H1 (cell line): ENCODE measurements around the gene LBH. TPM values are rescaled to one million over a fixed set of nuclear protein-coding genes. Genes with fewer than 3 reads are reported as not detected.

Source experiments
- BRCA1 ChIP-seq: IDR thresholded peaks from 2 replicates; pipeline ENCODE4 v1.6.1; 2012; ENCODE audit warnings: low read depth, low read length, improper control_type of control experiment
- CEBPB ChIP-seq: IDR thresholded peaks from 2 replicates; pipeline ENCODE4 v1.6.1; 2012; ENCODE audit warnings: low read depth, low read length
- CTBP2 ChIP-seq: IDR thresholded peaks from 2 replicates; pipeline ENCODE4 v1.7.0; 2011; ENCODE audit warnings: borderline replicate concordance, mild to moderate bottlenecking, moderate library complexity, mixed read lengths, low read length; ENCODE audit not compliant: insufficient read depth, insufficient read length
- CTCF ChIP-seq, 3 experiments: IDR thresholded peaks; 1 replicate in 2 of 3; 2 replicates in 1 of 3; pipeline versions ENCODE4 v1.5.1 to v1.6.1; 2011; ENCODE audit warnings: low read length in 3 of 3, mild to moderate bottlenecking in 3 of 3, inconsistent platforms in 2 of 3, low read depth in 1 of 3, moderate library complexity in 1 of 3; ENCODE audit not compliant: insufficient read depth in 1 of 3; ENCODE audit errors: control extremely low read depth in 1 of 3
- EZH2 ChIP-seq: fragments of 200-600 bp; sonication (generic); IDR thresholded peaks from 2 replicates; pipeline ENCODE4 v1.7.1; 2012; ENCODE audit warnings: low read depth, mild to moderate bottlenecking, moderate library complexity, low read length, inconsistent platforms; ENCODE audit not compliant: severe bottlenecking
- HDAC2 ChIP-seq, 2 experiments: fragments of 300-600 bp in 1 of 2; sonication (generic) in 1 of 2; IDR thresholded peaks; 2 replicates each; pipeline ENCODE4 v1.6.1; 2011 to 2012; ENCODE audit warnings: low read depth in 2 of 2, low read length in 2 of 2, mild to moderate bottlenecking in 2 of 2, moderate library complexity in 2 of 2, borderline replicate concordance in 1 of 2, inconsistent platforms in 1 of 2
- POLR2AphosphoS5 ChIP-seq: IDR thresholded peaks from 2 replicates; pipeline ENCODE4 v1.6.1; 2011; ENCODE audit warnings: low read depth, low read length
- RAD21 ChIP-seq, 2 experiments: IDR thresholded peaks in 1 of 2; conservative IDR thresholded peaks in 1 of 2; 2 replicates each; pipeline ENCODE4 v1.6.1; 2011; ENCODE audit warnings: low read depth in 2 of 2, low read length in 2 of 2, improper control_type of control experiment in 1 of 2, inconsistent platforms in 1 of 2, mild to moderate bottlenecking in 1 of 2, moderate library complexity in 1 of 2
- polyA plus RNA-seq, 7 experiments: library from polyadenylated mRNA; depleted of rRNA in 3 of 7; stranded (reverse) in 5 of 7; unstranded in 2 of 7; fragments of >200 nt in 5 of 7; fragments of 200-250 nt in 2 of 7; gene quantifications; 1 replicate in 5 of 7; 2 replicates in 1 of 7; 4 replicates in 1 of 7; pipeline versions ENCODE4 v1.2.1 to v1.2.3, GENCODE V29; 2011 to 2013; ENCODE audit warnings: missing spikeins in 2 of 7, mixed read lengths in 2 of 7
- total RNA-seq: library from RNA; stranded (reverse); fragmentation: NEBNext Ultra II Directional; extraction: Animal tissue kit (Norgen Biotek cat#: 25700); gene quantifications from 2 replicates; pipeline ENCODE4 v1.2.1, GENCODE V29; 2021

The LBH gene
- total and polyA plus RNA-seq, 2 of the 8 experiments (the other 6 are each of a cell fraction or from before 2014, with no cell fraction given): 25.7 to 34.5 TPM

- peak in 1 of 2 experiments; percentile 30; a peak in 1 of 4 replicates for TF ChIP-seq RAD21 (IDR thresholded peaks at IDR 0.05 in 1 of 2, conservative IDR thresholded peaks at IDR 0.05 in 1 of 2; ENCODE audit: low read depth in 2 of 2, low read length in 2 of 2)
- TF ChIP-seq CTBP2: no peak
- TF ChIP-seq BRCA1: no peak
- TF ChIP-seq HDAC2 (IDR thresholded peaks at IDR 0.05; ENCODE audit: borderline replicate concordance in 1 of 2, low read depth in 2 of 2, low read length in 2 of 2): peak in 1 of 2 experiments; percentile 24; a peak in 1 of 4 replicates
- TF ChIP-seq EZH2: peak; percentile 37
- no peak for TF ChIP-seq POLR2AphosphoS5
- 0 out of 4 replicates have a peak, but pooled peaks of 1 of the 3 experiments have one; percentile 20 for TF ChIP-seq CTCF (IDR thresholded peaks at IDR 0.05; ENCODE audit: control extremely low read depth in 1 of 3, insufficient read depth in 1 of 3, low read depth in 1 of 3, low read length in 3 of 3)
- TF ChIP-seq CEBPB: no peak
Measured at GRCh38 chr2:30230497-30231211, 680 bp upstream of the LBH start (continued).
